HepG2 (cell line): ENCODE data around the gene MYH7B. TPM values are rescaled to one million over a fixed set of nuclear protein-coding genes. Genes with fewer than 3 reads are reported as not detected.

Experiments used
- ATAC-seq: fragments of 200-7000 bp; cut with Tn5 transposase; 3 replicates; pipeline ENCODE4 v1.9.1; 2020; ENCODE audit warnings: mild to moderate bottlenecking, moderate library complexity
- BruUV-seq: library from RNA; stranded (reverse); fragments of 400-500 nt; replicated peaks from 2 replicates; lab custom pipeline; 2021; lab: Mats Ljungman, UMichigan
- CTCF ChIA-PET: fragments of 300-600 bp; formaldehyde crosslinking; extraction: SDS; loops from one replicate; lab custom pipeline; 2021; ENCODE audit warnings: low total read pairs, inconsistent platforms, low intra/inter-chr PET ratio; lab: Yijun Ruan, JAX
- POLR2A ChIA-PET: fragments of 350-600 bp; sonication (Branson Sonifier 250); formaldehyde crosslinking; loops from one replicate; lab custom pipeline; 2020; ENCODE audit warnings: antibody characterized with exemption, inconsistent platforms; lab: Yijun Ruan, JAX
- DNase-seq: peaks from one replicate; pipeline ENCODE4 v3.0.0-alpha.2; 2015; ENCODE audit warnings: low spot score
- FAIRE-seq: peaks from 3 replicates; lab custom pipeline; 2011; peaks lifted over from hg19 to GRCh38; lab: Jason Lieb, UNC
- H2AFZ ChIP-seq: one replicate; pipeline ENCODE4 v1.6.1; 2011; ENCODE audit warnings: low read length, inconsistent platforms
- H3K27ac ChIP-seq: fragments of 300-600 bp; 3 replicates; pipeline ENCODE4 v1.8.0; 2011; ENCODE audit warnings: mixed run types, mild to moderate bottlenecking, mixed read lengths, low read length, inconsistent platforms; ENCODE audit not compliant: insufficient read depth; ENCODE audit errors: extremely low read length
- H3K27me3 ChIP-seq, 2 experiments: fragments of 200-600 bp in 1 of 2; 2 replicates in 1 of 2; 3 replicates in 1 of 2; pipeline versions ENCODE4 v1.6.0 to v1.8.0; 2011; ENCODE audit warnings: low read length in 2 of 2, mild to moderate bottlenecking in 2 of 2, moderate library complexity in 2 of 2, inconsistent platforms in 1 of 2; ENCODE audit not compliant: insufficient read depth in 2 of 2, control insufficient read depth in 1 of 2
- H3K36me3 ChIP-seq, 2 experiments: fragments of 200-600 bp in 1 of 2; replicated peaks in 1 of 2; 2 replicates in 1 of 2; 3 replicates in 1 of 2; pipeline versions ENCODE4 v1.5.1 to v1.8.0; 2011; ENCODE audit warnings: low read length in 2 of 2, inconsistent platforms in 1 of 2; ENCODE audit not compliant: insufficient read depth in 2 of 2, control insufficient read depth in 1 of 2
- H3K4me1 ChIP-seq: 2 replicates; pipeline ENCODE4 v1.5.1; 2012; ENCODE audit warnings: low read length, inconsistent platforms; ENCODE audit not compliant: insufficient read depth
- H3K4me2 ChIP-seq: 2 replicates; pipeline ENCODE4 v1.6.0; 2011; ENCODE audit warnings: low read depth, low read length, inconsistent platforms
- H3K4me3 ChIP-seq, 3 experiments: fragments of 200-600 bp in 1 of 3; sonication (generic), shearing (Covaris generic) in 1 of 3; replicated peaks in 1 of 3; 2 replicates each; pipeline ENCODE4 v1.5.1; 2011 to 2016; ENCODE audit warnings: low read length in 3 of 3, inconsistent platforms in 2 of 3, low read depth in 2 of 3, mild to moderate bottlenecking in 2 of 3, control low read depth in 1 of 3, mixed read lengths in 1 of 3; ENCODE audit not compliant: insufficient read depth in 1 of 3
- H3K79me2 ChIP-seq: one replicate; pipeline ENCODE4 v1.6.1; 2011; ENCODE audit warnings: low read length, inconsistent platforms; ENCODE audit not compliant: insufficient read depth
- H3K9ac ChIP-seq: 2 replicates; pipeline ENCODE4 v1.6.0; 2011; ENCODE audit warnings: mild to moderate bottlenecking, low read depth, low read length, inconsistent platforms; ENCODE audit not compliant: insufficient read depth
- H3K9me3 ChIP-seq: 2 replicates; pipeline ENCODE4 v1.5.1; 2012; ENCODE audit warnings: mild to moderate bottlenecking, low read length
- H4K20me1 ChIP-seq: 2 replicates; pipeline ENCODE4 v1.6.0; 2011; ENCODE audit warnings: inconsistent platforms, mild to moderate bottlenecking, low read length, moderate library complexity; ENCODE audit not compliant: insufficient read depth
- BRCA1 ChIP-seq: sonication (generic); formaldehyde crosslinking; IDR thresholded peaks from 2 replicates; pipeline ENCODE4 v1.4.0; 2020; ENCODE audit warnings: missing genetic modification reagents
- ETV5 ChIP-seq: IDR thresholded peaks from 2 replicates; pipeline ENCODE4 v1.6.1; 2018; ENCODE audit warnings: missing biosample characterization, missing genetic modification reagents, inconsistent platforms, borderline replicate concordance
- KLF9 ChIP-seq: IDR thresholded peaks from 2 replicates; pipeline ENCODE4 v1.6.1; 2016; ENCODE audit warnings: low read depth
- MATR3 ChIP-seq: sonication (generic); formaldehyde crosslinking; IDR thresholded peaks from 2 replicates; pipeline ENCODE4 v1.4.0; 2020; ENCODE audit warnings: missing genetic modification reagents
- MIXL1 ChIP-seq: IDR thresholded peaks from 2 replicates; pipeline ENCODE4 v1.6.1; 2016
- PITX1 ChIP-seq: sonication (generic); formaldehyde crosslinking; IDR thresholded peaks from 2 replicates; pipeline ENCODE4 v1.5.1; 2020; ENCODE audit warnings: mild to moderate bottlenecking, missing genetic modification reagents
- PRPF4 ChIP-seq: fragments of 200-400 bp; formaldehyde crosslinking; IDR thresholded peaks from 2 replicates; pipeline ENCODE4 v1.6.1; 2016; ENCODE audit warnings: low read length, low read depth; ENCODE audit not compliant: poor library complexity, severe bottlenecking
- SMAD9 ChIP-seq: sonication (generic); formaldehyde crosslinking; IDR thresholded peaks from 2 replicates; pipeline ENCODE4 v1.5.1; 2020; ENCODE audit warnings: mild to moderate bottlenecking, missing genetic modification reagents
- TCF12 ChIP-seq, 2 experiments: fragments of 450-650 bp in 1 of 2; sonication (generic) in 1 of 2; formaldehyde crosslinking in 1 of 2; IDR thresholded peaks; 2 replicates each; pipeline versions ENCODE4 v1.6.1 to v1.8.0; 2017 to 2022; ENCODE audit warnings: antibody characterized with exemption in 1 of 2, mild to moderate bottlenecking in 1 of 2, missing genetic modification reagents in 1 of 2, moderate library complexity in 1 of 2
- WIZ ChIP-seq: sonication (generic); formaldehyde crosslinking; IDR thresholded peaks from 2 replicates; pipeline ENCODE4 v1.5.1; 2020; ENCODE audit warnings: mild to moderate bottlenecking, missing genetic modification reagents
- ZBTB26 ChIP-seq: IDR thresholded peaks from 2 replicates; pipeline ENCODE4 v1.6.1; 2016; ENCODE audit warnings: missing compliant biosample characterization, missing genetic modification reagents, borderline replicate concordance
- WGBS: methylation state at CpG from one replicate; pipeline ENCODE4 v1.1.6; 2017; ENCODE audit warnings: low lambda C conversion rate; 5-methylcytosine and 5-hydroxymethylcytosine counted together
- in situ Hi-C: cut with HindIII; loops from 2 replicates; pipeline ENCODE4 v1.10.0; 2017; ENCODE audit warnings: low pct_unique_long_range_greater_than_20kb; ENCODE audit not compliant: extremely low pct_ligation_motif_present
- intact Hi-C: fragments of 100-400 bp; cut with micrococcal nuclease; formaldehyde crosslinking; loops from one replicate; pipeline ENCODE4 v1.10.0; 2022; ENCODE audit not compliant: unreplicated experiment
- polyA plus RNA-seq, 8 experiments: library from polyadenylated mRNA; depleted of rRNA in 3 of 8; stranded (reverse) in 7 of 8; unstranded in 1 of 8; fragments of >200 nt; fragmentation: Illumina TruSeq in 4 of 8; extraction: Trizol in 4 of 8; gene quantifications; 2 replicates each; pipeline versions ENCODE4 v1.2.1 to v1.2.3, GENCODE V29; 2011 to 2016; ENCODE audit warnings: low read depth in 4 of 8, missing spikeins in 1 of 8, mixed read lengths in 1 of 8; ENCODE audit not compliant: insufficient read depth in 1 of 8
- total RNA-seq, 5 experiments: library from RNA; depleted of rRNA; stranded (reverse); fragments of >200 nt; fragmentation: Illumina TruSeq; extraction: Trizol; gene quantifications; 2 replicates each; pipeline ENCODE4 v1.2.3, GENCODE V29; 2016; ENCODE audit warnings: low read depth in 1 of 5
- TF ChIP-seq, protein P1 (sequence below): sonication (generic); formaldehyde crosslinking; IDR thresholded peaks from 2 replicates; pipeline ENCODE4 v1.4.0; 2020; ENCODE audit warnings: mild to moderate bottlenecking, missing genetic modification reagents
- TF ChIP-seq, protein P2 (sequence below): sonication (generic); formaldehyde crosslinking; IDR thresholded peaks from 2 replicates; pipeline ENCODE4 v1.8.1; 2023; ENCODE audit warnings: mild to moderate bottlenecking, missing genetic modification reagents
- TF ChIP-seq, protein P3 (sequence below): sonication (generic); formaldehyde crosslinking; IDR thresholded peaks from 2 replicates; pipeline ENCODE4 v1.4.0; 2020; ENCODE audit warnings: missing genetic modification reagents
- TF ChIP-seq, protein P4 (sequence below): IDR thresholded peaks from 2 replicates; pipeline ENCODE4 v1.6.1; 2016; ENCODE audit warnings: missing genetic modification reagents, missing compliant biosample characterization
- TF ChIP-seq, protein P5 (sequence below), 2 experiments: IDR thresholded peaks; 2 replicates each; pipeline ENCODE4 v1.6.1; 2011 to 2012; ENCODE audit warnings: low read length in 2 of 2, borderline replicate concordance in 1 of 2, low read depth in 1 of 2, mild to moderate bottlenecking in 1 of 2, moderate library complexity in 1 of 2

MYH7B gene
- total and polyA plus RNA-seq, 2 of the 13 experiments (the other 11 are each of a cell fraction or from before 2014, with no cell fraction given), result 0.05 to 0.20 TPM

GRCh38 chr20:34954904-34955230 lies 801 bp upstream of the MYH7B start:
- in situ Hi-C loops, result loop anchor here (5.0 kb wide), 1 partner anchor 83 kb away; the partner anchor contains the start of gene GGT7
- peaks cover 40% of the 10 kb centered on the region for H3K4me1 ChIP-seq
- ATAC-seq (peak; percentile 37), FAIRE-seq (no peak), DNase-seq (peak; percentile 67)
- intact Hi-C loops, result no loop called here
- H3K9ac ChIP-seq, result peak overlapping the region; percentile 84
- peak overlapping the region; percentile 18 for H2AFZ ChIP-seq
- peak overlapping the region; percentile 84 for H3K4me2 ChIP-seq
- peaks cover 0 to 10% of the 10 kb centered on the region in 2 experiments; a peak in 2 of 5 replicates for H3K27me3 ChIP-seq
- H3K79me2 ChIP-seq, result peaks cover 6% of the 10 kb centered on the region
- ChIA-PET CTCF (interaction anchor here (3.1 to 9.2 kb wide), 2 partner anchors 81 to 121 kb away, joined by 13 to 123 read pairs; partner anchors contain the start of genes ACSS2 and GGT7), POLR2A (interaction anchor here (0.7 to 7.0 kb wide), 15 partner anchors 8 to 788 kb away, joined by 3 to 126 read pairs (median 5); partner anchors contain the start of genes ACSS2, CEP250, EIF6 and NCOA6)
- no peaks in the 10 kb centered on the region for H4K20me1 ChIP-seq
- H3K27ac ChIP-seq, result peak overlapping the region; percentile 72
- peak overlapping the region; percentile 74 to 83 (median 82) for H3K4me3 ChIP-seq
- 7% methylated on average over 13 of the region's 13 CpGs for WGBS
- peaks cover 0 to 4% of the 10 kb centered on the region in 2 experiments; a peak in 3 of 5 replicates for H3K36me3 ChIP-seq
- no TSS peak for BruUV-seq
- H3K9me3 ChIP-seq, result no peaks in the 10 kb centered on the region
- TF ChIP-seq, protein P1, sequence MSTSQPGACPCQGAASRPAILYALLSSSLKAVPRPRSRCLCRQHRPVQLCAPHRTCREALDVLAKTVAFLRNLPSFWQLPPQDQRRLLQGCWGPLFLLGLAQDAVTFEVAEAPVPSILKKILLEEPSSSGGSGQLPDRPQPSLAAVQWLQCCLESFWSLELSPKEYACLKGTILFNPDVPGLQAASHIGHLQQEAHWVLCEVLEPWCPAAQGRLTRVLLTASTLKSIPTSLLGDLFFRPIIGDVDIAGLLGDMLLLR (CRISPR knock-in tag), result peak; percentile 85
- TF ChIP-seq PRPF4 (no peak), KLF9 (CRISPR knock-in tag) (no peak), BRCA1 (no peak), TCF12 (IDR thresholded peaks at IDR 0.05) (no peak), TCF12 (CRISPR knock-in tag; IDR thresholded peaks at IDR 0.05) (no peak), ETV5 (CRISPR knock-in tag) (peak; percentile 48; the same call in 1 of the 2 replicates), PITX1 (CRISPR knock-in tag) (no peak), WIZ (CRISPR knock-in tag) (peak; percentile 34; the same call in 1 of the 2 replicates), ZBTB26 (CRISPR knock-in tag) (no peak), SMAD9 (CRISPR knock-in tag) (no peak), MIXL1 (no peak), MATR3 (CRISPR knock-in tag) (no peak)
- TF ChIP-seq, protein P2, sequence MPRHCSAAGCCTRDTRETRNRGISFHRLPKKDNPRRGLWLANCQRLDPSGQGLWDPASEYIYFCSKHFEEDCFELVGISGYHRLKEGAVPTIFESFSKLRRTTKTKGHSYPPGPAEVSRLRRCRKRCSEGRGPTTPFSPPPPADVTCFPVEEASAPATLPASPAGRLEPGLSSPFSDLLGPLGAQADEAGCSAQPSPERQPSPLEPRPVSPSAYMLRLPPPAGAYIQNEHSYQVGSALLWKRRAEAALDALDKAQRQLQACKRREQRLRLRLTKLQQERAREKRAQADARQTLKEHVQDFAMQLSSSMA (CRISPR knock-in tag), result no peak
- TF ChIP-seq, protein P3, sequence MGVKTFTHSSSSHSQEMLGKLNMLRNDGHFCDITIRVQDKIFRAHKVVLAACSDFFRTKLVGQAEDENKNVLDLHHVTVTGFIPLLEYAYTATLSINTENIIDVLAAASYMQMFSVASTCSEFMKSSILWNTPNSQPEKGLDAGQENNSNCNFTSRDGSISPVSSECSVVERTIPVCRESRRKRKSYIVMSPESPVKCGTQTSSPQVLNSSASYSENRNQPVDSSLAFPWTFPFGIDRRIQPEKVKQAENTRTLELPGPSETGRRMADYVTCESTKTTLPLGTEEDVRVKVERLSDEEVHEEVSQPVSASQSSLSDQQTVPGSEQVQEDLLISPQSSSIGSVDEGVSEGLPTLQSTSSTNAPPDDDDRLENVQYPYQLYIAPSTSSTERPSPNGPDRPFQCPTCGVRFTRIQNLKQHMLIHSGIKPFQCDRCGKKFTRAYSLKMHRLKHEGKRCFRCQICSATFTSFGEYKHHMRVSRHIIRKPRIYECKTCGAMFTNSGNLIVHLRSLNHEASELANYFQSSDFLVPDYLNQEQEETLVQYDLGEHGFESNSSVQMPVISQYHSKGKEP (CRISPR knock-in tag), result no peak
- TF ChIP-seq, protein P4, sequence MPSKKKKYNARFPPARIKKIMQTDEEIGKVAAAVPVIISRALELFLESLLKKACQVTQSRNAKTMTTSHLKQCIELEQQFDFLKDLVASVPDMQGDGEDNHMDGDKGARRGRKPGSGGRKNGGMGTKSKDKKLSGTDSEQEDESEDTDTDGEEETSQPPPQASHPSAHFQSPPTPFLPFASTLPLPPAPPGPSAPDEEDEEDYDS (CRISPR knock-in tag), result no peak
- TF ChIP-seq, protein P5, sequence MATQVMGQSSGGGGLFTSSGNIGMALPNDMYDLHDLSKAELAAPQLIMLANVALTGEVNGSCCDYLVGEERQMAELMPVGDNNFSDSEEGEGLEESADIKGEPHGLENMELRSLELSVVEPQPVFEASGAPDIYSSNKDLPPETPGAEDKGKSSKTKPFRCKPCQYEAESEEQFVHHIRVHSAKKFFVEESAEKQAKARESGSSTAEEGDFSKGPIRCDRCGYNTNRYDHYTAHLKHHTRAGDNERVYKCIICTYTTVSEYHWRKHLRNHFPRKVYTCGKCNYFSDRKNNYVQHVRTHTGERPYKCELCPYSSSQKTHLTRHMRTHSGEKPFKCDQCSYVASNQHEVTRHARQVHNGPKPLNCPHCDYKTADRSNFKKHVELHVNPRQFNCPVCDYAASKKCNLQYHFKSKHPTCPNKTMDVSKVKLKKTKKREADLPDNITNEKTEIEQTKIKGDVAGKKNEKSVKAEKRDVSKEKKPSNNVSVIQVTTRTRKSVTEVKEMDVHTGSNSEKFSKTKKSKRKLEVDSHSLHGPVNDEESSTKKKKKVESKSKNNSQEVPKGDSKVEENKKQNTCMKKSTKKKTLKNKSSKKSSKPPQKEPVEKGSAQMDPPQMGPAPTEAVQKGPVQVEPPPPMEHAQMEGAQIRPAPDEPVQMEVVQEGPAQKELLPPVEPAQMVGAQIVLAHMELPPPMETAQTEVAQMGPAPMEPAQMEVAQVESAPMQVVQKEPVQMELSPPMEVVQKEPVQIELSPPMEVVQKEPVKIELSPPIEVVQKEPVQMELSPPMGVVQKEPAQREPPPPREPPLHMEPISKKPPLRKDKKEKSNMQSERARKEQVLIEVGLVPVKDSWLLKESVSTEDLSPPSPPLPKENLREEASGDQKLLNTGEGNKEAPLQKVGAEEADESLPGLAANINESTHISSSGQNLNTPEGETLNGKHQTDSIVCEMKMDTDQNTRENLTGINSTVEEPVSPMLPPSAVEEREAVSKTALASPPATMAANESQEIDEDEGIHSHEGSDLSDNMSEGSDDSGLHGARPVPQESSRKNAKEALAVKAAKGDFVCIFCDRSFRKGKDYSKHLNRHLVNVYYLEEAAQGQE (IDR thresholded peaks at IDR 0.05; ENCODE audit: borderline replicate concordance in 1 of 2, low read depth in 1 of 2, low read length in 2 of 2), result no peak
